HepG2 (cell line): Measurements from ENCODE around the gene CYSLTR2. TPM values are rescaled to one million over a fixed set of nuclear protein-coding genes. Genes with fewer than 3 reads are reported as not detected.

Experiments
- ATAC-seq: fragments of 200-7000 bp; cut with Tn5 transposase; 3 replicates; pipeline ENCODE4 v1.9.1; 2020; ENCODE audit warnings: mild to moderate bottlenecking, moderate library complexity
- BruUV-seq: library from RNA; stranded (reverse); fragments of 400-500 nt; replicated peaks from 2 replicates; lab custom pipeline; 2021; lab: Mats Ljungman, UMichigan
- CTCF ChIA-PET: fragments of 300-600 bp; formaldehyde crosslinking; extraction: SDS; loops from one replicate; lab custom pipeline; 2021; ENCODE audit warnings: low total read pairs, inconsistent platforms, low intra/inter-chr PET ratio; lab: Yijun Ruan, JAX
- POLR2A ChIA-PET: fragments of 350-600 bp; sonication (Branson Sonifier 250); formaldehyde crosslinking; loops from one replicate; lab custom pipeline; 2020; ENCODE audit warnings: antibody characterized with exemption, inconsistent platforms; lab: Yijun Ruan, JAX
- DNase-seq: peaks from one replicate; pipeline ENCODE4 v3.0.0-alpha.2; 2015; ENCODE audit warnings: low spot score
- FAIRE-seq: peaks from 3 replicates; lab custom pipeline; 2011; peaks lifted over from hg19 to GRCh38; lab: Jason Lieb, UNC
- H2AFZ ChIP-seq: one replicate; pipeline ENCODE4 v1.6.1; 2011; ENCODE audit warnings: low read length, inconsistent platforms
- H3K27ac ChIP-seq: fragments of 300-600 bp; 3 replicates; pipeline ENCODE4 v1.8.0; 2011; ENCODE audit warnings: mixed run types, mild to moderate bottlenecking, mixed read lengths, low read length, inconsistent platforms; ENCODE audit not compliant: insufficient read depth; ENCODE audit errors: extremely low read length
- H3K27me3 ChIP-seq, 2 experiments: fragments of 200-600 bp in 1 of 2; 2 replicates in 1 of 2; 3 replicates in 1 of 2; pipeline versions ENCODE4 v1.6.0 to v1.8.0; 2011; ENCODE audit warnings: low read length in 2 of 2, mild to moderate bottlenecking in 2 of 2, moderate library complexity in 2 of 2, inconsistent platforms in 1 of 2; ENCODE audit not compliant: insufficient read depth in 2 of 2, control insufficient read depth in 1 of 2
- H3K36me3 ChIP-seq, 2 experiments: fragments of 200-600 bp in 1 of 2; replicated peaks in 1 of 2; 2 replicates in 1 of 2; 3 replicates in 1 of 2; pipeline versions ENCODE4 v1.5.1 to v1.8.0; 2011; ENCODE audit warnings: low read length in 2 of 2, inconsistent platforms in 1 of 2; ENCODE audit not compliant: insufficient read depth in 2 of 2, control insufficient read depth in 1 of 2
- H3K4me1 ChIP-seq: 2 replicates; pipeline ENCODE4 v1.5.1; 2012; ENCODE audit warnings: low read length, inconsistent platforms; ENCODE audit not compliant: insufficient read depth
- H3K4me2 ChIP-seq: 2 replicates; pipeline ENCODE4 v1.6.0; 2011; ENCODE audit warnings: low read depth, low read length, inconsistent platforms
- H3K4me3 ChIP-seq, 3 experiments: fragments of 200-600 bp in 1 of 3; sonication (generic), shearing (Covaris generic) in 1 of 3; replicated peaks in 1 of 3; 2 replicates each; pipeline ENCODE4 v1.5.1; 2011 to 2016; ENCODE audit warnings: low read length in 3 of 3, inconsistent platforms in 2 of 3, low read depth in 2 of 3, mild to moderate bottlenecking in 2 of 3, control low read depth in 1 of 3, mixed read lengths in 1 of 3; ENCODE audit not compliant: insufficient read depth in 1 of 3
- H3K79me2 ChIP-seq: one replicate; pipeline ENCODE4 v1.6.1; 2011; ENCODE audit warnings: low read length, inconsistent platforms; ENCODE audit not compliant: insufficient read depth
- H3K9ac ChIP-seq: 2 replicates; pipeline ENCODE4 v1.6.0; 2011; ENCODE audit warnings: mild to moderate bottlenecking, low read depth, low read length, inconsistent platforms; ENCODE audit not compliant: insufficient read depth
- H3K9me3 ChIP-seq: 2 replicates; pipeline ENCODE4 v1.5.1; 2012; ENCODE audit warnings: mild to moderate bottlenecking, low read length
- H4K20me1 ChIP-seq: 2 replicates; pipeline ENCODE4 v1.6.0; 2011; ENCODE audit warnings: inconsistent platforms, mild to moderate bottlenecking, low read length, moderate library complexity; ENCODE audit not compliant: insufficient read depth
- AKAP8 ChIP-seq: sonication (generic); formaldehyde crosslinking; IDR thresholded peaks from 2 replicates; pipeline ENCODE4 v1.5.1; 2020; ENCODE audit warnings: mild to moderate bottlenecking, missing genetic modification reagents
- ASH2L ChIP-seq: fragments of 300-600, 200-600 bp; sonication (generic); IDR thresholded peaks from 2 replicates; pipeline ENCODE4 v1.7.0; 2017; ENCODE audit warnings: low read depth, mild to moderate bottlenecking, moderate library complexity, mixed read lengths, low read length; ENCODE audit not compliant: insufficient read length
- BRD4 ChIP-seq: sonication (generic); formaldehyde crosslinking; IDR thresholded peaks from 2 replicates; pipeline ENCODE4 v1.4.0; 2020; ENCODE audit warnings: missing genetic modification reagents
- CBX2 ChIP-seq, 2 experiments: fragments of 200-600 bp in 1 of 2; sonication (generic); formaldehyde crosslinking in 1 of 2; IDR thresholded peaks; 2 replicates each; pipeline versions ENCODE4 v1.7.0 to v1.8.1; 2018 to 2022; ENCODE audit warnings: low read depth in 2 of 2, low read length in 1 of 2, mild to moderate bottlenecking in 1 of 2, missing genetic modification reagents in 1 of 2
- E2F2 ChIP-seq: sonication (generic); formaldehyde crosslinking; IDR thresholded peaks from 2 replicates; pipeline ENCODE4 v1.4.0; 2020; ENCODE audit warnings: missing genetic modification reagents, borderline replicate concordance
- KAT8 ChIP-seq: IDR thresholded peaks from 2 replicates; pipeline ENCODE4 v1.6.1; 2016; ENCODE audit warnings: missing genetic modification reagents, missing compliant biosample characterization
- NFRKB ChIP-seq: fragments of 450-650 bp; IDR thresholded peaks from 2 replicates; pipeline ENCODE4 v1.6.1; 2017
- NPAS2 ChIP-seq: sonication (generic); formaldehyde crosslinking; IDR thresholded peaks from 2 replicates; pipeline ENCODE4 v1.8.0; 2022; ENCODE audit warnings: mild to moderate bottlenecking, missing genetic modification reagents, borderline replicate concordance
- POLR2AphosphoS2 ChIP-seq: IDR thresholded peaks from 2 replicates; pipeline ENCODE4 v1.6.1; 2011; ENCODE audit warnings: low read depth, low read length, improper control_type of control experiment
- TBX3 ChIP-seq: fragments of 450-650 bp; IDR thresholded peaks from 2 replicates; pipeline ENCODE4 v1.6.1; 2017; ENCODE audit warnings: antibody characterized with exemption, mild to moderate bottlenecking, inconsistent platforms, borderline replicate concordance
- TSC22D2 ChIP-seq: sonication (generic); formaldehyde crosslinking; IDR thresholded peaks from 2 replicates; pipeline ENCODE4 v1.5.1; 2020; ENCODE audit warnings: missing genetic modification reagents, mild to moderate bottlenecking, borderline replicate concordance
- ZNF124 ChIP-seq: sonication (generic); formaldehyde crosslinking; IDR thresholded peaks from 2 replicates; pipeline ENCODE4 v1.4.0; 2020; ENCODE audit warnings: missing genetic modification reagents
- WGBS: methylation state at CpG from one replicate; pipeline ENCODE4 v1.1.6; 2017; ENCODE audit warnings: low lambda C conversion rate; 5-methylcytosine and 5-hydroxymethylcytosine counted together
- in situ Hi-C: cut with HindIII; loops from 2 replicates; pipeline ENCODE4 v1.10.0; 2017; ENCODE audit warnings: low pct_unique_long_range_greater_than_20kb; ENCODE audit not compliant: extremely low pct_ligation_motif_present
- intact Hi-C: fragments of 100-400 bp; cut with micrococcal nuclease; formaldehyde crosslinking; loops from one replicate; pipeline ENCODE4 v1.10.0; 2022; ENCODE audit not compliant: unreplicated experiment
- polyA plus RNA-seq, 8 experiments: library from polyadenylated mRNA; depleted of rRNA in 3 of 8; stranded (reverse) in 7 of 8; unstranded in 1 of 8; fragments of >200 nt; fragmentation: Illumina TruSeq in 4 of 8; extraction: Trizol in 4 of 8; gene quantifications; 2 replicates each; pipeline versions ENCODE4 v1.2.1 to v1.2.3, GENCODE V29; 2011 to 2016; ENCODE audit warnings: low read depth in 4 of 8, missing spikeins in 1 of 8, mixed read lengths in 1 of 8; ENCODE audit not compliant: insufficient read depth in 1 of 8
- total RNA-seq, 5 experiments: library from RNA; depleted of rRNA; stranded (reverse); fragments of >200 nt; fragmentation: Illumina TruSeq; extraction: Trizol; gene quantifications; 2 replicates each; pipeline ENCODE4 v1.2.3, GENCODE V29; 2016; ENCODE audit warnings: low read depth in 1 of 5
- TF ChIP-seq, protein P1 (sequence below): sonication (generic); formaldehyde crosslinking; IDR thresholded peaks from 2 replicates; pipeline ENCODE4 v1.4.0; 2020; ENCODE audit warnings: missing genetic modification reagents
- TF ChIP-seq, protein P2 (sequence below): sonication (generic); formaldehyde crosslinking; IDR thresholded peaks from 2 replicates; pipeline ENCODE4 v1.4.0; 2020; ENCODE audit warnings: missing genetic modification reagents

CYSLTR2 gene
- total and polyA plus RNA-seq, 2 of the 13 experiments (the other 11 are each of a cell fraction or from before 2014, with no cell fraction given), result not detected

GRCh38 chr13:48660361-48661076, 6.8 kb downstream of the CYSLTR2 start:
- CTCF ChIA-PET, result no interaction called here
- POLR2A ChIA-PET, result no interaction called here
- H3K27ac ChIP-seq, result no peak overlapping the region
- no peaks in the 10 kb centered on the region for H3K36me3 ChIP-seq
- H3K9ac ChIP-seq, result no peak overlapping the region
- FAIRE-seq (no peak), ATAC-seq (no peak), DNase-seq (no peak)
- BruUV-seq, result no TSS peak
- H3K4me3 ChIP-seq, result no peak overlapping the region
- H3K4me2 ChIP-seq, result no peak overlapping the region
- H3K4me1 ChIP-seq, result peaks cover 10% of the 10 kb centered on the region
- in situ Hi-C loops (no loop called here), intact Hi-C loops (no loop called here)
- no peak overlapping the region for H2AFZ ChIP-seq
- no peaks in the 10 kb centered on the region for H3K79me2 ChIP-seq
- no peaks in the 10 kb centered on the region for H3K9me3 ChIP-seq
- H4K20me1 ChIP-seq, result no peaks in the 10 kb centered on the region
- 2% methylated on average over 3 of the region's 4 CpGs for WGBS
- H3K27me3 ChIP-seq, result no peaks in the 10 kb centered on the region
- TF ChIP-seq, protein P1, sequence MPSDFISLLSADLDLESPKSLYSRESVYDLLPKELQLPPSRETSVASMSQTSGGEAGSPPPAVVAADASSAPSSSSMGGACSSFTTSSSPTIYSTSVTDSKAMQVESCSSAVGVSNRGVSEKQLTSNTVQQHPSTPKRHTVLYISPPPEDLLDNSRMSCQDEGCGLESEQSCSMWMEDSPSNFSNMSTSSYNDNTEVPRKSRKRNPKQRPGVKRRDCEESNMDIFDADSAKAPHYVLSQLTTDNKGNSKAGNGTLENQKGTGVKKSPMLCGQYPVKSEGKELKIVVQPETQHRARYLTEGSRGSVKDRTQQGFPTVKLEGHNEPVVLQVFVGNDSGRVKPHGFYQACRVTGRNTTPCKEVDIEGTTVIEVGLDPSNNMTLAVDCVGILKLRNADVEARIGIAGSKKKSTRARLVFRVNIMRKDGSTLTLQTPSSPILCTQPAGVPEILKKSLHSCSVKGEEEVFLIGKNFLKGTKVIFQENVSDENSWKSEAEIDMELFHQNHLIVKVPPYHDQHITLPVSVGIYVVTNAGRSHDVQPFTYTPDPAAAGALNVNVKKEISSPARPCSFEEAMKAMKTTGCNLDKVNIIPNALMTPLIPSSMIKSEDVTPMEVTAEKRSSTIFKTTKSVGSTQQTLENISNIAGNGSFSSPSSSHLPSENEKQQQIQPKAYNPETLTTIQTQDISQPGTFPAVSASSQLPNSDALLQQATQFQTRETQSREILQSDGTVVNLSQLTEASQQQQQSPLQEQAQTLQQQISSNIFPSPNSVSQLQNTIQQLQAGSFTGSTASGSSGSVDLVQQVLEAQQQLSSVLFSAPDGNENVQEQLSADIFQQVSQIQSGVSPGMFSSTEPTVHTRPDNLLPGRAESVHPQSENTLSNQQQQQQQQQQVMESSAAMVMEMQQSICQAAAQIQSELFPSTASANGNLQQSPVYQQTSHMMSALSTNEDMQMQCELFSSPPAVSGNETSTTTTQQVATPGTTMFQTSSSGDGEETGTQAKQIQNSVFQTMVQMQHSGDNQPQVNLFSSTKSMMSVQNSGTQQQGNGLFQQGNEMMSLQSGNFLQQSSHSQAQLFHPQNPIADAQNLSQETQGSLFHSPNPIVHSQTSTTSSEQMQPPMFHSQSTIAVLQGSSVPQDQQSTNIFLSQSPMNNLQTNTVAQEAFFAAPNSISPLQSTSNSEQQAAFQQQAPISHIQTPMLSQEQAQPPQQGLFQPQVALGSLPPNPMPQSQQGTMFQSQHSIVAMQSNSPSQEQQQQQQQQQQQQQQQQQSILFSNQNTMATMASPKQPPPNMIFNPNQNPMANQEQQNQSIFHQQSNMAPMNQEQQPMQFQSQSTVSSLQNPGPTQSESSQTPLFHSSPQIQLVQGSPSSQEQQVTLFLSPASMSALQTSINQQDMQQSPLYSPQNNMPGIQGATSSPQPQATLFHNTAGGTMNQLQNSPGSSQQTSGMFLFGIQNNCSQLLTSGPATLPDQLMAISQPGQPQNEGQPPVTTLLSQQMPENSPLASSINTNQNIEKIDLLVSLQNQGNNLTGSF (CRISPR knock-in tag), result no peak
- TF ChIP-seq NPAS2, result no peak
- TF ChIP-seq, protein P2, sequence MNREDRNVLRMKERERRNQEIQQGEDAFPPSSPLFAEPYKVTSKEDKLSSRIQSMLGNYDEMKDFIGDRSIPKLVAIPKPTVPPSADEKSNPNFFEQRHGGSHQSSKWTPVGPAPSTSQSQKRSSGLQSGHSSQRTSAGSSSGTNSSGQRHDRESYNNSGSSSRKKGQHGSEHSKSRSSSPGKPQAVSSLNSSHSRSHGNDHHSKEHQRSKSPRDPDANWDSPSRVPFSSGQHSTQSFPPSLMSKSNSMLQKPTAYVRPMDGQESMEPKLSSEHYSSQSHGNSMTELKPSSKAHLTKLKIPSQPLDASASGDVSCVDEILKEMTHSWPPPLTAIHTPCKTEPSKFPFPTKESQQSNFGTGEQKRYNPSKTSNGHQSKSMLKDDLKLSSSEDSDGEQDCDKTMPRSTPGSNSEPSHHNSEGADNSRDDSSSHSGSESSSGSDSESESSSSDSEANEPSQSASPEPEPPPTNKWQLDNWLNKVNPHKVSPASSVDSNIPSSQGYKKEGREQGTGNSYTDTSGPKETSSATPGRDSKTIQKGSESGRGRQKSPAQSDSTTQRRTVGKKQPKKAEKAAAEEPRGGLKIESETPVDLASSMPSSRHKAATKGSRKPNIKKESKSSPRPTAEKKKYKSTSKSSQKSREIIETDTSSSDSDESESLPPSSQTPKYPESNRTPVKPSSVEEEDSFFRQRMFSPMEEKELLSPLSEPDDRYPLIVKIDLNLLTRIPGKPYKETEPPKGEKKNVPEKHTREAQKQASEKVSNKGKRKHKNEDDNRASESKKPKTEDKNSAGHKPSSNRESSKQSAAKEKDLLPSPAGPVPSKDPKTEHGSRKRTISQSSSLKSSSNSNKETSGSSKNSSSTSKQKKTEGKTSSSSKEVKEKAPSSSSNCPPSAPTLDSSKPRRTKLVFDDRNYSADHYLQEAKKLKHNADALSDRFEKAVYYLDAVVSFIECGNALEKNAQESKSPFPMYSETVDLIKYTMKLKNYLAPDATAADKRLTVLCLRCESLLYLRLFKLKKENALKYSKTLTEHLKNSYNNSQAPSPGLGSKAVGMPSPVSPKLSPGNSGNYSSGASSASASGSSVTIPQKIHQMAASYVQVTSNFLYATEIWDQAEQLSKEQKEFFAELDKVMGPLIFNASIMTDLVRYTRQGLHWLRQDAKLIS (CRISPR knock-in tag), result no peak
- TF ChIP-seq KAT8, result no peak
- TF ChIP-seq ZNF124 (CRISPR knock-in tag), result no peak
- no peak for TF ChIP-seq CBX2 (IDR thresholded peaks at IDR 0.05; ENCODE audit: low read depth, low read length)
- TF ChIP-seq CBX2 (CRISPR knock-in tag; IDR thresholded peaks at IDR 0.05; ENCODE audit: low read depth), result no peak
- no peak for TF ChIP-seq NFRKB
- TF ChIP-seq AKAP8 (CRISPR knock-in tag), result no peak
- TF ChIP-seq BRD4 (CRISPR knock-in tag), result no peak
- TF ChIP-seq E2F2, result no peak
- no peak for TF ChIP-seq POLR2AphosphoS2
- no peak for TF ChIP-seq TBX3
- no peak for TF ChIP-seq TSC22D2 (CRISPR knock-in tag)
- no peak for TF ChIP-seq ASH2L
